SK-N-SH (cell line): ENCODE data around the gene MXRA8. TPM values are rescaled to one million over a fixed set of nuclear protein-coding genes. Genes with fewer than 3 reads are reported as not detected.

Source experiments
- CTCF ChIA-PET: fragments of 300-600, 350-600 bp; formaldehyde crosslinking; extraction: SDS; loops from one replicate; lab custom pipeline; 2021; lab: Yijun Ruan, JAX
- POLR2A ChIA-PET: fragments of 350-600 bp; sonication (Branson Sonifier 250); formaldehyde crosslinking; extraction: SDS; loops from one replicate; lab custom pipeline; 2020; ENCODE audit warnings: antibody characterized with exemption, inconsistent platforms; lab: Yijun Ruan, JAX
- DNase-seq: peaks from one replicate; pipeline ENCODE4 v3.0.0; 2012
- H2AFZ ChIP-seq: fragments of 200-600 bp; sonication (generic); 2 replicates; pipeline ENCODE4 v1.8.1; 2016; ENCODE audit warnings: antibody characterized with exemption, mild to moderate bottlenecking, low read depth
- H3F3A ChIP-seq: fragments of 200-600 bp; sonication (generic); replicated peaks from 2 replicates; pipeline ENCODE3; 2016; ENCODE audit warnings: antibody characterized with exemption, mild to moderate bottlenecking; ENCODE audit not compliant: insufficient read depth
- H3K27ac ChIP-seq, 2 experiments: fragments of 200-500 bp in 1 of 2; fragments of 200-600 bp in 1 of 2; sonication (Bioruptor generic) in 1 of 2; sonication (generic), shearing (Covaris generic) in 1 of 2; 2 replicates each; pipeline versions ENCODE4 v1.5.1 to v1.6.1; 2014 to 2016; ENCODE audit warnings: low read depth in 2 of 2, inconsistent platforms in 1 of 2, low read length in 1 of 2, mild to moderate bottlenecking in 1 of 2, mixed read lengths in 1 of 2
- H3K27me3 ChIP-seq: fragments of 200-600 bp; sonication (generic), shearing (Covaris generic); 2 replicates; pipeline ENCODE4 v1.6.1; 2016; ENCODE audit warnings: mixed run types; ENCODE audit not compliant: insufficient read depth
- H3K36me3 ChIP-seq, 2 experiments: fragments of 200-500 bp in 1 of 2; fragments of 200-600 bp in 1 of 2; sonication (Bioruptor generic) in 1 of 2; sonication (generic) in 1 of 2; replicated peaks in 1 of 2; 2 replicates each; pipeline versions ENCODE3 to v1.5.1; 2014 to 2016; ENCODE audit warnings: low read length in 1 of 2, mild to moderate bottlenecking in 1 of 2; ENCODE audit not compliant: insufficient read depth in 2 of 2, control insufficient read depth in 1 of 2
- H3K4me1 ChIP-seq, 2 experiments: fragments of 200-500 bp in 1 of 2; fragments of 200-600 bp in 1 of 2; sonication (Bioruptor generic) in 1 of 2; sonication (generic), shearing (Covaris generic) in 1 of 2; 2 replicates each; pipeline versions ENCODE4 v1.5.1 to v1.6.1; 2014 to 2016; ENCODE audit warnings: low read depth in 1 of 2, low read length in 1 of 2, mixed run types in 1 of 2; ENCODE audit not compliant: insufficient read depth in 2 of 2, control insufficient read depth in 1 of 2
- H3K4me2 ChIP-seq: fragments of 200-600 bp; sonication (generic), shearing (Covaris generic); 2 replicates; pipeline ENCODE4 v1.6.1; 2017; ENCODE audit warnings: mixed run types
- H3K4me3 ChIP-seq, 2 experiments: fragments of 200-500 bp in 1 of 2; fragments of 200-600 bp in 1 of 2; sonication (Bioruptor generic) in 1 of 2; sonication (generic), shearing (Covaris generic) in 1 of 2; 2 replicates each; pipeline versions ENCODE4 v1.5.1 to v1.8.1; 2014 to 2016; ENCODE audit warnings: low read depth in 2 of 2, inconsistent platforms in 1 of 2, low read length in 1 of 2, mild to moderate bottlenecking in 1 of 2, mixed read lengths in 1 of 2, moderate library complexity in 1 of 2
- H3K79me2 ChIP-seq: fragments of 200-600 bp; sonication (generic); 2 replicates; pipeline ENCODE4 v1.8.1; 2017; ENCODE audit warnings: mild to moderate bottlenecking; ENCODE audit not compliant: insufficient read depth
- H3K9ac ChIP-seq: fragments of 200-600 bp; sonication (generic); 2 replicates; pipeline ENCODE4 v1.6.1; 2017; ENCODE audit warnings: mixed run types
- H3K9me2 ChIP-seq: fragments of 200-600 bp; sonication (generic); 2 replicates; pipeline ENCODE4 v1.6.1; 2017; ENCODE audit warnings: mixed run types
- H3K9me3 ChIP-seq: fragments of 200-600 bp; sonication (generic); 2 replicates; pipeline ENCODE4 v1.6.1; 2017; ENCODE audit warnings: mixed run types, mild to moderate bottlenecking, moderate library complexity
- H4K20me1 ChIP-seq: fragments of 200-600 bp; sonication (generic); 2 replicates; pipeline ENCODE4 v1.6.1; 2017; ENCODE audit warnings: mild to moderate bottlenecking, mixed run types; ENCODE audit not compliant: insufficient read depth
- CHD2 ChIP-seq: fragments of 150-350 bp; IDR thresholded peaks from 2 replicates; pipeline ENCODE4 v1.6.1; 2018; ENCODE audit warnings: low read length; ENCODE audit not compliant: partially characterized antibody
- ELF1 ChIP-seq: IDR thresholded peaks from 2 replicates; pipeline ENCODE4 v1.4.0; 2012
- EP300 ChIP-seq, 2 experiments: IDR thresholded peaks; 2 replicates each; pipeline versions ENCODE4 v1.4.0 to v1.6.1; 2012; ENCODE audit warnings: borderline replicate concordance in 1 of 2, low read depth in 1 of 2, low read length in 1 of 2
- EZH2phosphoT487 ChIP-seq: fragments of 200-600 bp; sonication (generic); IDR thresholded peaks from 2 replicates; pipeline ENCODE4 v1.6.1; 2017; ENCODE audit warnings: low read depth, mixed run types, mild to moderate bottlenecking, antibody characterized with exemption, moderate library complexity, borderline replicate concordance
- FOSL2 ChIP-seq: IDR thresholded peaks from 2 replicates; pipeline ENCODE4 v1.4.0; 2012; ENCODE audit warnings: low read depth, mild to moderate bottlenecking, moderate library complexity, borderline replicate concordance
- FOXJ3 ChIP-seq: sonication (generic); formaldehyde crosslinking; IDR thresholded peaks from 2 replicates; pipeline ENCODE4 v1.5.1; 2020; ENCODE audit warnings: mild to moderate bottlenecking, missing genetic modification reagents
- GABPA ChIP-seq: IDR thresholded peaks from 2 replicates; pipeline ENCODE4 v1.4.0; 2012; ENCODE audit warnings: low read depth, mild to moderate bottlenecking
- GATA2 ChIP-seq: sonication (generic); formaldehyde crosslinking; IDR thresholded peaks from 2 replicates; pipeline ENCODE4 v1.5.0; 2020; ENCODE audit warnings: mild to moderate bottlenecking, missing genetic modification reagents
- JUND ChIP-seq: IDR thresholded peaks from 2 replicates; pipeline ENCODE4 v1.4.0; 2012
- MEF2A ChIP-seq: IDR thresholded peaks from 2 replicates; pipeline ENCODE4 v1.4.0; 2012; ENCODE audit warnings: low read depth, borderline replicate concordance
- NRF1 ChIP-seq: IDR thresholded peaks from 2 replicates; pipeline ENCODE4 v1.6.1; 2012; ENCODE audit warnings: low read depth, mild to moderate bottlenecking, low read length
- POLR2AphosphoS5 ChIP-seq: IDR thresholded peaks from 2 replicates; pipeline ENCODE4 v1.6.1; 2012; ENCODE audit warnings: low read depth, low read length
- RAD21 ChIP-seq: IDR thresholded peaks from 2 replicates; pipeline ENCODE4 v1.6.1; 2012; ENCODE audit warnings: mild to moderate bottlenecking, low read length
- RCOR1 ChIP-seq: fragments of 150-350 bp; IDR thresholded peaks from 2 replicates; pipeline ENCODE4 v1.6.1; 2017; ENCODE audit warnings: antibody characterized with exemption, low read length
- RFX5 ChIP-seq: IDR thresholded peaks from 2 replicates; pipeline ENCODE4 v1.6.1; 2012; ENCODE audit warnings: mild to moderate bottlenecking, improper control_type of control experiment, low read length
- RXRA ChIP-seq: IDR thresholded peaks from 2 replicates; pipeline ENCODE4 v1.4.0; 2012; ENCODE audit warnings: low read depth, mild to moderate bottlenecking, borderline replicate concordance
- SIN3A ChIP-seq: IDR thresholded peaks from 2 replicates; pipeline ENCODE4 v1.6.1; 2012; ENCODE audit warnings: low read depth, mild to moderate bottlenecking, low read length, moderate library complexity, borderline replicate concordance
- SMC3 ChIP-seq: IDR thresholded peaks from 2 replicates; pipeline ENCODE4 v1.6.1; 2012; ENCODE audit warnings: low read depth, low read length, improper control_type of control experiment
- TAF1 ChIP-seq: IDR thresholded peaks from 2 replicates; pipeline ENCODE4 v1.6.1; 2012; ENCODE audit warnings: low read depth, mild to moderate bottlenecking, low read length, moderate library complexity, borderline replicate concordance
- TCF12 ChIP-seq: IDR thresholded peaks from 2 replicates; pipeline ENCODE4 v1.4.0; 2012
- TEAD4 ChIP-seq: IDR thresholded peaks from 2 replicates; pipeline ENCODE4 v1.4.0; 2012; ENCODE audit warnings: mild to moderate bottlenecking, borderline replicate concordance; ENCODE audit not compliant: insufficient read depth
- YY1 ChIP-seq: IDR thresholded peaks from 2 replicates; pipeline ENCODE4 v1.4.0; 2012; ENCODE audit warnings: low read depth, mild to moderate bottlenecking
- WGBS: methylation state at CpG from one replicate; pipeline ENCODE4 v1.1.6; 2017; ENCODE audit warnings: low lambda C conversion rate; 5-methylcytosine and 5-hydroxymethylcytosine counted together
- polyA plus RNA-seq, 3 experiments: library from polyadenylated mRNA; depleted of rRNA; stranded (reverse); fragments of >200 nt; gene quantifications; 2 replicates each; pipeline ENCODE4 v1.2.3, GENCODE V29; 2012
- TF ChIP-seq, protein P1 (sequence below): IDR thresholded peaks from 2 replicates; pipeline ENCODE4 v1.6.1; 2012; ENCODE audit warnings: mild to moderate bottlenecking, low read depth, low read length, moderate library complexity
- TF ChIP-seq, protein P2 (sequence below): fragments of 150-350 bp; IDR thresholded peaks from 2 replicates; pipeline ENCODE4 v1.6.1; 2017; ENCODE audit warnings: antibody characterized with exemption, low read length, low read depth, borderline replicate concordance
- TF ChIP-seq, protein P3 (sequence below): fragments of 150-350 bp; IDR thresholded peaks from 2 replicates; pipeline ENCODE4 v1.6.1; 2016; ENCODE audit warnings: mild to moderate bottlenecking, low read depth, low read length
- TF ChIP-seq, protein P4 (sequence below): IDR thresholded peaks from 2 replicates; pipeline ENCODE4 v1.4.0; 2012; ENCODE audit warnings: low read depth

Gene MXRA8
- polyA plus RNA-seq, 1 of the 3 experiments (the other 2 are of a cell fraction) = 2.5 TPM

DNA sequence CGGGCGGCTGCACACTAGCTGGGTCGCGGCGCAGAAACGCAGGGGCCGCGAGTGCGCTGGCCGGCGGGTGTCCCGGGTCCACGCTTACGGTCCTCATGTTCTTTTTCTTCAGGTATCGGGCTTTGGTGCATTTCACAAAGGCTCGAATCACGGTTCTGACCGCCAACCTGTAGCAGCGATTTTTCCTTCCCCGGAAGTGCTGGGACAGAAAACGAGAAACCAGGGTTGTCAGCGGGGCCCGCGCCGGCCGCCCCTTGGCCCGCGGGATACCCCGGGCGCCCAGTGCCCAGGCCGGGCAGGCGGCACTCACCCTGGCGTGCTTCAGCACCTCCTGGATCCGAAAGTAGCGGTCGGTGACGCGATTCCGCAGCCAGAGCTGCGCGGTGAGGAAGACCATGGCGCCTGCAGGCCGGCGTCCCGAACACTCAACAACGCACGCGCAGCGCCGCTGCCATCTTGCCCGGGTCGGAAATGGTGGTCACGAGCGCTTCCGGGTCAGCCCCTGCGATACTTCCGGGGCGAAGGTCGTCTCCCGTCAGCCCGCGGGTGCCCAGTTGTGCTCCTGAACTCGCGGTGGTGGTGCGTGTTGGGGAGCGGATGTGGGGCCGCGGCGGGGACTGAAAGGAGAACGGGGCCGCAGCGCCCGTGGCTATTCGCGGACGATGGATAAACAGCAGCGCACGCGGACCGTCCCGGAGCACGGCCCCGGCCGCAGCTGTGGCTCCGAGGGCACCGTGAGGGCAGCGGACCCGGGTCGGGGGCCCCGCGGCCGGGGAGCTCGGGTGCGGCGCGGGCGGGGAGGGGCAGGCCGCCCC, 48.7 kb upstream of the MXRA8 start, which contains the start of gene MRPL20:
Gene MRPL20, minus strand, starts transcription at position 473 of the 815 bp plus-strand sequence. Its CDS starts 76 bp downstream, at position 397.
- ChIA-PET CTCF (interaction anchor here (0.7 to 3.5 kb wide), 5 partner anchors 8 to 211 kb away, joined by 3 to 14 read pairs (median 6); partner anchors contain the start of genes ANKRD65, AURKAIP1 and CCNL2), POLR2A (interaction anchor here (0.6 to 3.3 kb wide), 7 partner anchors 8 to 209 kb away, joined by 3 to 18 read pairs (median 3); partner anchors contain the start of genes AURKAIP1, CCNL2 and MIB2)
- Histone ChIP-seq H4K20me1 (no peaks in the 10 kb centered on the region), H3K4me1 (peaks cover 11 to 15% of the 10 kb centered on the region in 2 experiments; a peak in 3 of 4 replicates), H3K79me2 (peaks cover 72% of the 10 kb centered on the region), H3K9me3 (no peaks in the 10 kb centered on the region), H3K9me2 (no peaks in the 10 kb centered on the region), H3K4me2 (peak within 1 kb of the TSS; percentile 87), H2AFZ (peak within 1 kb of the TSS; percentile 65; the same call in 1 of the 2 replicates), H3K27ac (peak within 1 kb of the TSS; percentile 72 to 77), H3K36me3 (peaks cover 15 to 16% of the 10 kb centered on the region in 2 experiments), H3K9ac (peak within 1 kb of the TSS; percentile 88), H3K4me3 (peak within 1 kb of the TSS; percentile 74 to 77), H3K27me3 (no peaks in the 10 kb centered on the region), H3F3A (peaks cover 33% of the 10 kb centered on the region)
- under 1% methylated on average over 27 of the region's 98 CpGs for WGBS
- DNase-seq = peak; percentile 98
- TF ChIP-seq POLR2AphosphoS5 (peak; percentile 82; the same call in 1 of the 2 replicates), EZH2phosphoT487 (no peak), FOSL2 (no peak), FOXJ3 (CRISPR knock-in tag) (no peak), JUND (no peak), SMC3 (0 out of 2 replicates have a peak, but pooled peaks have one; percentile 11), RFX5 (no peak), SIN3A (peak; percentile 74; the same call in 1 of the 2 replicates), RAD21 (no peak), EP300 (IDR thresholded peaks at IDR 0.05; ENCODE audit: borderline replicate concordance in 1 of 2, low read depth in 1 of 2, low read length in 1 of 2) (no peak), GABPA (peak; percentile 98), ELF1 (peak; percentile 80), TCF12 (peak; percentile 29; the same call in 1 of the 2 replicates), TAF1 (peak; percentile 96), CHD2 (peak; percentile 97), YY1 (peak; percentile 93; the same call in 1 of the 2 replicates), NRF1 (peak; percentile 68), MEF2A (no peak), GATA2 (CRISPR knock-in tag) (no peak), RXRA (no peak), RCOR1 (no peak), TEAD4 (0 out of 2 replicates have a peak, but pooled peaks have one; percentile 35)
- TF ChIP-seq, protein P1, sequence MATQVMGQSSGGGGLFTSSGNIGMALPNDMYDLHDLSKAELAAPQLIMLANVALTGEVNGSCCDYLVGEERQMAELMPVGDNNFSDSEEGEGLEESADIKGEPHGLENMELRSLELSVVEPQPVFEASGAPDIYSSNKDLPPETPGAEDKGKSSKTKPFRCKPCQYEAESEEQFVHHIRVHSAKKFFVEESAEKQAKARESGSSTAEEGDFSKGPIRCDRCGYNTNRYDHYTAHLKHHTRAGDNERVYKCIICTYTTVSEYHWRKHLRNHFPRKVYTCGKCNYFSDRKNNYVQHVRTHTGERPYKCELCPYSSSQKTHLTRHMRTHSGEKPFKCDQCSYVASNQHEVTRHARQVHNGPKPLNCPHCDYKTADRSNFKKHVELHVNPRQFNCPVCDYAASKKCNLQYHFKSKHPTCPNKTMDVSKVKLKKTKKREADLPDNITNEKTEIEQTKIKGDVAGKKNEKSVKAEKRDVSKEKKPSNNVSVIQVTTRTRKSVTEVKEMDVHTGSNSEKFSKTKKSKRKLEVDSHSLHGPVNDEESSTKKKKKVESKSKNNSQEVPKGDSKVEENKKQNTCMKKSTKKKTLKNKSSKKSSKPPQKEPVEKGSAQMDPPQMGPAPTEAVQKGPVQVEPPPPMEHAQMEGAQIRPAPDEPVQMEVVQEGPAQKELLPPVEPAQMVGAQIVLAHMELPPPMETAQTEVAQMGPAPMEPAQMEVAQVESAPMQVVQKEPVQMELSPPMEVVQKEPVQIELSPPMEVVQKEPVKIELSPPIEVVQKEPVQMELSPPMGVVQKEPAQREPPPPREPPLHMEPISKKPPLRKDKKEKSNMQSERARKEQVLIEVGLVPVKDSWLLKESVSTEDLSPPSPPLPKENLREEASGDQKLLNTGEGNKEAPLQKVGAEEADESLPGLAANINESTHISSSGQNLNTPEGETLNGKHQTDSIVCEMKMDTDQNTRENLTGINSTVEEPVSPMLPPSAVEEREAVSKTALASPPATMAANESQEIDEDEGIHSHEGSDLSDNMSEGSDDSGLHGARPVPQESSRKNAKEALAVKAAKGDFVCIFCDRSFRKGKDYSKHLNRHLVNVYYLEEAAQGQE = peak; percentile 43; the same call in 1 of the 2 replicates
- TF ChIP-seq, protein P2, sequence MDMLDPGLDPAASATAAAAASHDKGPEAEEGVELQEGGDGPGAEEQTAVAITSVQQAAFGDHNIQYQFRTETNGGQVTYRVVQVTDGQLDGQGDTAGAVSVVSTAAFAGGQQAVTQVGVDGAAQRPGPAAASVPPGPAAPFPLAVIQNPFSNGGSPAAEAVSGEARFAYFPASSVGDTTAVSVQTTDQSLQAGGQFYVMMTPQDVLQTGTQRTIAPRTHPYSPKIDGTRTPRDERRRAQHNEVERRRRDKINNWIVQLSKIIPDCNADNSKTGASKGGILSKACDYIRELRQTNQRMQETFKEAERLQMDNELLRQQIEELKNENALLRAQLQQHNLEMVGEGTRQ = no peak
- TF ChIP-seq, protein P3, sequence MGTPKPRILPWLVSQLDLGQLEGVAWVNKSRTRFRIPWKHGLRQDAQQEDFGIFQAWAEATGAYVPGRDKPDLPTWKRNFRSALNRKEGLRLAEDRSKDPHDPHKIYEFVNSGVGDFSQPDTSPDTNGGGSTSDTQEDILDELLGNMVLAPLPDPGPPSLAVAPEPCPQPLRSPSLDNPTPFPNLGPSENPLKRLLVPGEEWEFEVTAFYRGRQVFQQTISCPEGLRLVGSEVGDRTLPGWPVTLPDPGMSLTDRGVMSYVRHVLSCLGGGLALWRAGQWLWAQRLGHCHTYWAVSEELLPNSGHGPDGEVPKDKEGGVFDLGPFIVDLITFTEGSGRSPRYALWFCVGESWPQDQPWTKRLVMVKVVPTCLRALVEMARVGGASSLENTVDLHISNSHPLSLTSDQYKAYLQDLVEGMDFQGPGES = no peak
- TF ChIP-seq, protein P4, sequence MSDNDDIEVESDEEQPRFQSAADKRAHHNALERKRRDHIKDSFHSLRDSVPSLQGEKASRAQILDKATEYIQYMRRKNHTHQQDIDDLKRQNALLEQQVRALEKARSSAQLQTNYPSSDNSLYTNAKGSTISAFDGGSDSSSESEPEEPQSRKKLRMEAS = peak; percentile 93
